Fibroblast of skin of back (primary cell): ENCODE data around the gene FZD7. TPM values are rescaled to one million over a fixed set of nuclear protein-coding genes. Genes with fewer than 3 reads are reported as not detected.

ENCODE experiments used
- DNase-seq: peaks from one replicate; pipeline ENCODE4 v3.0.0-alpha.2; 2013
- polyA plus RNA-seq, 2 experiments: library from polyadenylated mRNA; unstranded; fragments of 120-200 nt; gene quantifications; one replicate each; pipeline ENCODE4 v1.2.1, GENCODE V29; 2013; ENCODE audit not compliant: insufficient read length in 2 of 2

Gene FZD7
- polyA plus RNA-seq (2013, experiment 1 of 2; ENCODE audit: insufficient read length), result 86.2 TPM
- polyA plus RNA-seq (2013, experiment 2 of 2; ENCODE audit: insufficient read length), result 89.3 TPM

DNA sequence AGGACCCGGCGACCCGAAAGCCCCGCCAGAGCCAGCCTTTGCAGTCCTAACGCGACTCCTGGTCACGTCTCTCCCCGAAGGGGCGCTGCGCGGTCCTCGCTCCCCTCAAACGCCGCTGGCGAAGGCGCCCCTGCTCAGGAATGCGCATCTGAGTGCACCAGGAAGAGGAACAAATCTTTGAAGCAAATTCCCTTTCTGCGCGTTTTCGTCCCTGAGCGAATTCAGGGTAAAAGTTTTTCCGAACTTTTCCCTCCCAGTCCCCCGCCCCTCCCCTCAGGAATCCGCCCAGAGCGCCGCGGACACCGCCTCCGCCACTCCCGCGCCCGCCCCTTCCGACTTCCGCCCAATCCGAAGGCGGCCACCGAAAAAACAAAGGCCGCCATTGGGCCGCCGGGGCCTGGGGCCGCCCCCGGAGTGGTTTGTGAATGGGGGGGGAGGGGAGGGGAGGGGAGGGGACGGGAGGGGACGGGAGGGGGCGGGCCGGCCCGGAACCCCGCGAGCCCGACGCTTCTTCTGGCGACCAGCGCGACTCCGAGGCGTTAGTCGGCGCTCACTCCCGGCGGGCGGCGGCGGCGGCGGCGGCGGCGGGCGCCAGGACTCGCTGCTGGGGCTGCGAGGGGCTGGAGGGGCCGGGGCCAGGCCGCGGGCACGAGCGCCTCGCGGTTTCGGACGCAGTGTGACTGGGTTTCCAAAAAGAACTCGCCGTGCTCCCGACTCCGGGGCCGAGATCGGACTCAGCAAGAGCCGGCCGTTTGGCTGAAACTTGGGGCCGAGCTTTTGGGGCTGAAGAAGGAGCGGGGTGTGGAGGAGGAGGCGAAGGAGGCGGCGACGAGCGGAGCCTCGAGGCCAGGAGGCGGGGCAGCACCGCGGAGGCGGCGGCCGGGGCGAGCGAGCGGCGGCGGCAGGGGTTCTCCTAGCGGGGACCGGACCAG is at the start of gene FZD7:
TSS of gene FZD7 (plus strand) at position 539 of the 932 bp plus-strand sequence. CDS start 793 bp downstream, outside the sequence.
- DNase-seq, result peak; percentile 96

DNA sequence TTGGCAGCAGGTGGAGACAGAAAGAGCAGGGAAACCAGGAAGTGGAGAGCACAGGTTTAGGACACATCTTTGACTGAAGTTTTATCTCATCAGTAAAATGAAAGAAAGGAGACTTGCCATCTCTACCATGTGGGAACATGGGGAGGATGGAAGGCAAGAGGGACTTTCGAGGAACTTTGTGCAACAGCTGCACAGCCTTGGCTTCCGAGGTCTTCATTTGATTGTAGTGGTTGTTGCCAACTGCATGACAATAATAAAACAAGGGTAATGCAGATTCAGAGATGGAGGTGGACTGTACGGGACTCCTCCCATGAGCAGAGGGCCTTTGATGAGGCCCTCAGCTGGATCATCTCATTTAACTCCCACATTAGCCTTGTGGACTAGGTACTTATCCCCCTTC is 49.3 kb upstream of the FZD7 start:
- no peak for DNase-seq

- DNase-seq, result no peak
Measured at GRCh38 chr2:201984800-201985525, 48.7 kb upstream of the FZD7 start.

GRCh38 chr2:201985728-201986462 is 47.8 kb upstream of the FZD7 start:
- no peak for DNase-seq

DNA sequence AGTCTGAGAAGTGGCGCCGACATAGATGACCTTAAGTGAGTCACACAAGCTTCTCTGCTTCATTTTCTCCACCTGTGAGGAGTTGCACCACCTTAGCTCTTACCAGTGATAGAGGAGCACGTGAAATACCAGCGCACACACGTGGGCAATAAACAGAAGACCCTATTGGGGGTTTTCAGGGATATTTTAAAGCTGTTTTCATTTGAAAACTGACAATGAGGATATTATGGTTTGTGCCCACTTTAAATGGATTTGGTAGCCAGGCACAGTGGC is 47.3 kb upstream of the FZD7 start:
- no peak for DNase-seq

DNA sequence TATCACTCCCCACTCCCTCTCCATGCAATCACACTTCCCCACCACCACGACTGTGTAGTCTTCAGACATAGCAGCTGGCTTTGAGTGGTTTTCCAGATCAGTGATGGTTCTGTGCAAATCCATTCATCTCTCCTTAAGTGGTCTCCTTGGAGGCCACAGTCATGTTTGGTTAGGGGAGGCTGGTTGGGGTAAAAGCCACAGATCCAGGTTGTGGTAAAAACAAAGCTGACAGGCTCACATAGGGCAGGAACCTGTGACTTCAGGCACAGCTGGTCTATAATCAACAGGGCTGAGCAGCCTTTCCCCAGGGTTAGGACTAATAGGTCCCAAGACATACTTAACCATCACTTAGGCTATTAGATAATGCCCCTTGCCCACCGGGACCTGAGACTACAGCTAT is 46.2 kb upstream of the FZD7 start:
- no peak for DNase-seq

GRCh38 chr2:201990069-201990468 is 43.6 kb upstream of the FZD7 start:
- DNase-seq, result no peak

DNA sequence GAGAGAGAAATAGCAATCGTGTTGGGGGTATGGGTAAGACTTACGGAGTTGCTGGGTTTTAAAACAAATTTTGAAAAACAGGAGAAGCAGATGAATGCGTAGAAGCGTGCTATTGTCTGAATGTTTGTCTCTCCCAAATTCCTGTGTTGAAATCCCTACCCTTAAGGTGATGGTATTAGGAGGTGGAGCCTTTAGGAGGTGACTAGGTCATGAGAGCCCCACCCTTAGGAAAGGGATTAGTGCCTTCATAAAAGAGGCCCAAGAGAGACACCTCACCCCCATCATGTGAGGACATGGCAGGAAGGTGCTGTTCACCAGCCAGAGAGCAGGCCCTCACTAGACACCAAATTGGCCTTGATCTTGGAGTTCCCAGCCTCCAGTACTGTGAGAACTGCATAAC is 40.7 kb upstream of the FZD7 start:
- DNase-seq, result no peak

GRCh38 chr2:201994973-201995638 is 38.5 kb upstream of the FZD7 start:
- no peak for DNase-seq

DNA sequence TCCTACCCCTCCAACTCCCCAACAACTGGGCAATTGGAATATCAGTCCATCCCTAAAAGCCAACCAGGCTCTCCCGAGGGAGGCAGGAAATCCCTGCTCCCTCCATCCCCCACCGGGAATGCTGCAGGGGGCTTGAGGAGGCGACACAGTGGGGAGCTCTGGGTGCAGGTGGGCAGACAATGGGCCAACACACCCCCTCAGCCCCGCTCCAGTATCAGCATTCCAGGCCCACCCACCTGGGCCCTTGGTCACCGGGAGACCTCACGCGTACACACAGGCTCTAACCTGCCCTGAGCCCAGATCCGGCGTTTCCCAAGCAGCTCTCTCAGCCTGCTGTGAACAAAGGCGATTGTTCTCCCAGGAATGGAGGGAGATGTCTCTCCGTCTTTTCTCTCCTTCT is 37.6 kb upstream of the FZD7 start:
- DNase-seq, result no peak

DNA sequence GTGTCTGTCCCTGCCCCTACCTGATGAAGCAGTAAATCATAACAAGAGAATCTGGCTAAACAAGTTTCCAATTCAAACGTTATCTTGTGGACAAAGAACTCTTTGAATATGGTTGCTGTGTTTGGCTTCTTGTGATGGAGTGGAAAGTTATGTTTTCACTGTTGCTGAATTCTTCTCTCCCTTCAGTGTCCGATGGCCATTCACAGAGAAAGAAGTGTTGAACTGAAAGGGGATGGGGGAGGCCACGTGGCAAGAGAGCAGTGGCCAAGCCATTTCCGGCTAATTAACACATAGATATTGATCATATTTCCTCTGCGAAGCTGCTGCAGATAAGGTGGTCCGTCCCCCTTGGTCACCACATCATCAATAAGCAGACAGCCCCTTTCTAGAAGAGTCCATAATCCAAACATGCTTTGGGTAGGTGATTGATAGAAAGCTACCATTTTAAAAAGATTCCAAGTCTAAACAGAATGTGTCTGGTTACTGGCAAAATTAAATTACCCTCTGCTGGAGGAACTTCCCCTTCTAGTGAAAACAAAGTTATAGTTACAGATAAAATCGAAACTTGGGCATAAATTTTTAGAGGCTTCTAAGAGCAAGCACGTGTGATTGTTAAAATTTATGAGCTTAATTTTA is 36.9 kb upstream of the FZD7 start:
- DNase-seq, result no peak

DNA sequence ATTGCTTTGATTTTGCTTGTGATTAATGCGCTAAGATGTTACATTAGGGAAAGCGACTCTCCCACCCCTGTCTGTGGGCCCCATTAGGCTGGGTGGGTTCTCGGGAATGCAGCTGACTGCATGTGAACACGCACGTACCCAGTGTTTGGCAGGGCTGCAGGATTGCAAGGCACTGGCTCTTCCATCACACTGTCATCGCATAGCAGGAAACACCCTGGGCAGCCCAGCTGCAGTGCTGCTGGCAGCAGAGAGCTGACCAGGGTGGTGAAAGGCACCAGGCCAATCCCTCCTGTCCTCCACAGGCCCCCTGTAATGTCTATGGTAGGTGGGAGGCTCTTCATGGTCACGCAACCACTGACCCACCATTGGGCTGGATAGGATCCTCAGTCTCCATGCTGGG is 34.4 kb upstream of the FZD7 start:
- DNase-seq, result peak; percentile 63

DNA sequence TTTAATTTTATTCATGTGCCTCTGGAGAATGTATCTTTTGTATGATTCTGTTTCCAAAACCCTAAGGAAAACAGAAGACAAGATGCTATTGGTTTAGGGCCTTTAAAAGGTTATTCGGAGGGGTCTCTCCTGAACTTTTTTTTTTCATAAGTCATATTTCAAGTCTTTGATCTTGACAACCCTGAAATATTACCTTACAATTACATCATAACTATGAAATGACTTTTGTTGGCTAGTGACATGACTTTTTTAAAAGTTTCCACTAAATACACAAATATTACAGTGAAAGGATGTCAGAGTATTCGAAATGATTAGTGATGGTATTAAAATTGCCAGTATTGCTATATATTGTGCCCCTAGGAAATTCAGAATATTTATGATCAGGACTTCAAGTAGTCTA is 31.8 kb upstream of the FZD7 start:
- no peak for DNase-seq

- DNase-seq, result no peak
Measured at GRCh38 chr2:202002381-202002780, 31.3 kb upstream of the FZD7 start.

GRCh38 chr2:202005272-202005887 is 28.3 kb upstream of the FZD7 start:
- no peak for DNase-seq

DNA sequence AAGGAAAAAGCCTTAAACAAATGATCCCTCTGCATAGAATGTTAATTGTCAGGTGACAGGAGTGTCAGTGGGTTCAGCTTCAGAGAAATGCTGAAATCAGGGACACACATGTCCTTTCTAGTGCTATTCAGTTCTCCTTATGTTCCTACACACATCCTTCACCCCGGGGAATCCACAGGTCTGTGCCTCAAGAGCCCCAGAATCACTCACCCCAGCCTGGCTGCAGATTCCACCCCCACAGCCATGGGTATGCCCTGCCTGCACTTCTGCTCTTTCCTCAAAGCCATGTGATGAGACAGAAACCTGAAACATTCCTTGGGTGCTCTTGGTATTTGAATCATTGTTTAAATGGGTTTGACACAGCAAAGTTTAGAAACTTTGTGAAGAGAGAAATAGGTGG is 27.4 kb upstream of the FZD7 start:
- no peak for DNase-seq

DNA sequence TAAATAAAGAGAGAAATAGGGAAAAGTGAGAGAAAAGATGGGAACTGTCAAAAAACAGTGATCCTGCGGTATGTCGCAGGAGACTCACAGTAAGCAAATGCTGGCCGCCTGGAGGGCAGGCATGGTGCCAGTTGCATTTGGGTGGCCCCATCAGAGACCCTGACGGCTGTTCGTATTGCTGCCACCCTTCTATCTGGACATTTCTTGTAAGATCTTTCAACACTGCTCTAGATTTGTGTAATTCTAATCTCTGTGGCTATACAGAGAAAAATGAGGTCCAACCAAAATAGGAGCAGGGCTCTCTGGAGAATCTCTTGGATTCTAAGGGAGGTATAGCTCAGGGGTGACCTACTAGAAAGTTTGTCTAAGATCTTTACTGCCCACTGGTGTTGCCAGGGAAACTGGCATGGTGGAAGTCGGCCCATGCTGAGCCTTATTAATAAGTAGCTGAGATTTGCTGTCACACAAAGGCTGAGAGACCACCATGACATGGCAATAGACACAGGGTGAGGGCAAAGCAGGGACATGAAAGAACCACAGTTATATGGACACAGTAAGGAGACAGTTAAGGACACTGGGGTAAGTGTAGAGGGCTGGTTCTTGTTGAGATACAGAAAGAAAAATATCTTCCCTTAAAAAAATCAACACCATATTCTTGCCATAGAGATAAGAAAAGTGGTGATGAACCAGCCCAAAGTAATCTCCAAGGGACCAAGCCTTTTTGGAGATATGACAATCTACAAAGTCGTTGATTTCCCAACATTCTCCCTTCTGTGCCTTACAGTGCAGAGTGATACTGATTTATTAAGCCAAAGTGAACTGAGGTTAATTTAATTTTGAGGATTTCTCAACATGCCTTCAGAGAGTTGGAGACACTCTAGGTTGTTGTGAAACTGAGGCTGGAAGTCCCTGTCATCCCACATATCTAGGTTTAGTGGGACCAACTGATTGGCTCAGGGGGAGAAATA is 26.4 kb upstream of the FZD7 start:
- peak; percentile 15 for DNase-seq

DNA sequence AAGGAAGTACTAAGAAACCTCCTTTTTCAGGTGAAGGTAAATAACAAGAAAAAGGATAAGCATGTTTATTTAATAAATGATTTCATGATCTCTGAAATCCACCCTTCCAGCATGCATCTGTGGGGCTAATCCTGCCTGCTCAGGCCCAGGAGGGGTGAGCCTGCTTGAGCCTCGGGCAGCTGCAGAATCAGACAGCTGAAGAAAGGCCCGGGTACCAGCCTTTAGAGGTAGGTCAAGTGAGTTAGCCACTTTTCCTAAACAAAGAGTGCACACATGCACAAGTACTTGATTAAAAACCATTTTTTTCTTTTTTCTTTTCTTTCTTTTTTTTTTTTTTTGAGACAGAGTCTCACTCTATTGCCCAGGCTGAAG is 25.7 kb upstream of the FZD7 start:
- no peak for DNase-seq

GRCh38 chr2:202009019-202009481 is 24.6 kb upstream of the FZD7 start:
- peak; percentile 18 for DNase-seq

GRCh38 chr2:202009581-202009980 is 24.1 kb upstream of the FZD7 start:
- DNase-seq, result no peak
